ENCODE measurements around the gene ELOVL6.
"Not testable (repeated sequence)": the region's sequence is repeated elsewhere in the genome, so short reads cannot be mapped to it uniquely, and the experiment has no call there.

The ELOVL6 gene

DNA sequence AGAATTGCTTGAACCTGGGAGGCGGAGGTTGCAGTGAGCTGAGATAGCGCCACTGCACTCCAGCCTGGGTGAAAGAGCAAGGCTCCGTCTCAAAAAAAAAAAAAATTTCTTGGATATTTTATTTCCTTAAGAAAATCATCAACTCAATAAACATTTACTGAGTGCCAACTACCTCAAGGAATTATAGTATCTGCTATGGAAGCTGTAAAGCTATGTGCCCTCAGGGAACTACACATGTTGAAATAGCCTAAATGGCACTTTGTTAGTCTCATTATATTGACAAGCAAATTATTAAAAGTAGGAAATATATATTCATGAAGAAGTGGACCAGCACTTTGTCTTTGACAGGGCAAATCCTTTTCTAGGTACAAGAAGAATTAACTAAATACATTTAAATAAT is 40.8 kb downstream of the ELOVL6 start:
- no peak for DNase-seq

- DNase-seq, result not testable (repeated sequence)
Measured at GRCh38 chr4:110157166-110157565, 41.2 kb downstream of the ELOVL6 start.

GRCh38 chr4:110156442-110156841 is 42.0 kb downstream of the ELOVL6 start:
- no peak for DNase-seq

- no peak for DNase-seq
Measured at GRCh38 chr4:110155654-110156053, 42.8 kb downstream of the ELOVL6 start.

GRCh38 chr4:110154582-110154981 is 43.8 kb downstream of the ELOVL6 start:
- DNase-seq, result no peak

DNA sequence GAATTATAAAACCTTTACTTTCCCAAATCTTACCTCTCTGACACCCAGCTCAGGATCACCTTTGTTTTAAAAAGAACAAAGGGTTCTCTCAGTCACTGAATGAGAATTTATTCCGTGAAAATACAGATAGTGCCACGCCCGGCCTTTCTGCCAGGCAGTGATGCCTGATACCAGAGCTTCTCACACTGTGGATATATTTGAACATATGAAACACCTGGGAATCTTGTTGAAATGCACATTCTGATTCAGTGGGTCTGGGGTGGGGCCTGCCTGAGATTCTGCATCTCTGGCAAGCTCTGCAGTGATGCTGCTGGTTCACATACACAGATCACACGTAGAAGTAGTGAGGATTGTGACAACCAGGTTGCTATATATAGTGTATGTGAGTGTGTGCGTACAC is 46.0 kb downstream of the ELOVL6 start:
- DNase-seq, result no peak

- DNase-seq, result no peak
Measured at GRCh38 chr4:110149089-110149488, 49.3 kb downstream of the ELOVL6 start.

DNA sequence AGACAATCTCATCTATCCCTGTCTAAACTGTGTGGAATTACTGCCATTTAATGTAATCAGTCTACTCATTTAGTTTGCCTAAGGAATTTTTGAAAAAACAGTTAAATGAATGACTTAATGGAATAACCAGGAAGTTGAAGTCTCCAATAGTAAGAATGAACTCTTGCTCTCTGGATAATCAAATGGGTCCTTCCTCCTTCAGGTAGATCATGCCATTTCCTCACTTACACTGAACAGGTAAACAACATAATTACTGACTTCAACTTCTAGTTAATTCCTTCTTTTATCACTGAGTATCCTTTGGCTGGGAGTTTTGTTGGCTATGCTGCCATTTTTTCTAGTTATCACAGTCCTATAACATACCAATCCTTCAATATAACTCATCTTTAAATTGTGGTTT is 56.0 kb downstream of the ELOVL6 start:
- DNase-seq, result no peak

- DNase-seq, result no peak
Measured at GRCh38 chr4:110139815-110140214, 58.6 kb downstream of the ELOVL6 start.

GRCh38 chr4:110139111-110139510 is 59.3 kb downstream of the ELOVL6 start:
- DNase-seq, result no peak

DNA sequence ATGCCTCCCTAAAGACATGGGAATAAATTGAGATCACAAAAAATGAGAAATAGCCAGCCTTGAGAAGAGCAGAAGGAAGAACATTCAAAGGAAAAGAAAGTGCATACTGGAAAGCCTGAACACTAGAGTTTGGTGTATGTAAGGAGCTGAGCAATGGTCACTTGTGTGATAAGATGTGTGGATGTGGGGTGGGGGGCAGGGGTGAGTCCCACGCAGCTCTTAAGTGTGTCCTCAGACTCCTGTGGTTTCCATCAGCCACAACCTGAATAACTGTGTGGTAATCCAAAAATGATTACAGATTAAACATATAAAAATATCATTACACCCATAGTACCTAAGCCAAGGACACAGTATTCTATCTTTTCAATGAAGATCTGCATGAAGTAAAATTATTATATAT is 59.9 kb downstream of the ELOVL6 start:
- no peak for DNase-seq

GRCh38 chr4:110137829-110138228 is 60.6 kb downstream of the ELOVL6 start:
- no peak for DNase-seq

GRCh38 chr4:110135523-110135922 is 62.9 kb downstream of the ELOVL6 start:
- no peak for DNase-seq

DNA sequence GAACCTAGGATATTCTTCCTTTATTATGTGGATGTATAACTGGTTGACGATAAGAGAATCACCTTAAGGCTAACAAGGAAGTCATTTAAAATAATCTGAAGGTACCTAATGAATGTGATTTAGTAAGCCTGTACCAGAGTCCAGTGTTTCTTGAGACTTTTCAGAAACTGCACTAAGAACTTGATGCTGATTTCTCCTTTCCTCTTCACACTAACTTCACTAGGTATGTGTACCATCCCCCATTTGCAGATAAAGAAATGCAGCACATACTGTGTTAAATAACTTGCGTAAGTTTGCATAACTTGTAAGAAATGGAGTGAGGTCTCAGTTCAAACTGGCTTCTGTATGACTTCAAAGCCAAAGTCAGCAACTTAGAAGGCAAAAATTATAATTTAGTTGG is 63.3 kb downstream of the ELOVL6 start:
- DNase-seq, result no peak

DNA sequence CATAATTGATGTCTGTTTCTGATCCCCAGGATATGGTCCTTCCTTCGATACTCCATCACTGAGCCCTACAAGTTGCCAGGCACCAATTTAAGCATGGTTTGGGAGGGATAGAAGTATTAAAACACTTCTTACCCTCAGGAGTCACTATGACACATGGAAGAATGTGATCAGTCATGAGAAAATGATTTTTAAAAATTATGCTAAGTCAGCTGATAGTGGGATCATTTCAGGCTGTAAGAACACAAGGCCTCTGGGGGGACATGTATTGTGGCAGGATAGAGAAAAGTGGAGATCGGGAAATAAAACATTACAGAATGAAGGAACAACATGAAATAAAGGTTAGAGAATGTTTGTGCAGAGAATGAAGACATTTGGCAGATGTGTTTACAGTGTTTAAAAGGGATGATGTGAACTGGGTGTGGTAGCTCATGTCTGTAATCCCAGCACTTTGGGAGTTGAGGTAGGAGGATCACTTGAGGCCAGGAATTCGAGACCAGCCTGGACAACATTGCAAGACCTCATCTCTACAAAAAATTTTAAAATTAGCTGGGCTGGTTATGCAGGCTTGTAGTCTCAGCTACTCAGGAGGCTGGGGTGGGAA is 64.0 kb downstream of the ELOVL6 start:
- no peak for DNase-seq

- no peak for DNase-seq
Measured at GRCh38 chr4:110132816-110133719, 65.3 kb downstream of the ELOVL6 start.

DNA sequence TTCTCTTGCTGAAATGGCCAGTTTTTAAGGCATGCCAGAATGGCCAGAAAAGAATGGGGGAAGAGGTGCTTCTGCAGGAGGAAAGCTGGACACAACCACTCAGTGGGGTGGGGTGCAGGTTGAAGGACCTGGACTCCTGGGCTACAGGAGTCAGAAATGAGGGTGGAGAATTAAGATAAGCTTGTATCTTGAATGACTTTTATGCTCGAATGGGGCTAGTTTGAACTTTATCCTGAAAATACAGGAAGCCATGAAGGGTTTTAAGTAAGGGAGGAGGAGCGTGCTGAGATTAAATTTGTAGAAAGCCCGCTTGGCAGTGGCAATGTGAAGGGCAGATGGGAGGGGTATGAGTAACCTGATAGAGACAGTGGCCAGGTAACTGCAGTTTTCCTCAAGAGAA is 66.5 kb downstream of the ELOVL6 start:
- DNase-seq, result no peak

- DNase-seq, result no peak
Measured at GRCh38 chr4:110130576-110131358, 67.6 kb downstream of the ELOVL6 start.

- no peak for DNase-seq
Measured at GRCh38 chr4:110129544-110129943, 68.9 kb downstream of the ELOVL6 start.

DNA sequence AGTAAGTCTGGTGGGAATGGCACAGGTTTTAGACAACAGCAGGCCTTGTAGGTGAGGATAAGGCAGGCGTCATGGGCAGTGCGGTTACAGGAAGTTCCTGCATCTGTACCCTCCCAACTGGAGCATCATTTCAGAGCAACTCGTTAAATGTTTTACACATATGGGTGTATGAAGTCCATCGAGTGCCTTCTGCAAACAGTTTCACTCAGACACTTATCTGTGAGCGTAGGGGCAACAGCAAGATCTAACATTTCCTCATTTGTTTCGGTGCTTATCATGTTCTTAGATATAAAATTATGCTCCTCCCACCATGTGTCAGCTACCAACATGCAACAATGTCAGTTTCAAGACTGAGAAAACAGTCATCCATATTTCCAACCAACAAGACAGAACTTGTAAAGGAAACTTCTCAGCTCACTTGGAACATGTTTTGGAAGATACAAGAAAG is 69.9 kb downstream of the ELOVL6 start:
- no peak for DNase-seq

GRCh38 chr4:110128029-110128428 is 70.4 kb downstream of the ELOVL6 start:
- DNase-seq, result no peak

GRCh38 chr4:110124711-110125110 is 73.7 kb downstream of the ELOVL6 start:
- no peak for DNase-seq

DNA sequence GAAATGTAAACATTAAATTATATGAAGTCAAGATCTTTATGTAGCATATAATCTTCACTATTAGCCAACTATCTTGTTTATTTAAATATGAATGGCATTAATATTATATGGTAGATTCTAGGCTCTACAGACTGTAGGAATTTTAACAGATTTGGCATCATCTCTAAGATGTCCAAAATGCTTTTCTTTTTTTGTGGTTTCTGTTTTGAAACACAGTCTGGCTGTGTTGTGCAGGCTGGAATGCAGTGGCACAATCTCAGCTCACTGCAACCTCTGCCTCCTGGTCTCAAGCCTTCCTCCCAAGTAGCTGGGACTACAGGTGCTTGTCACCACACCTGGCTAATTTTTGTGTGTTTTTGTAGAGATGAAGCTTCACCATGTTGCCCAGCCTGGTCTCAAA is 76.2 kb downstream of the ELOVL6 start:
- no peak for DNase-seq

DNA sequence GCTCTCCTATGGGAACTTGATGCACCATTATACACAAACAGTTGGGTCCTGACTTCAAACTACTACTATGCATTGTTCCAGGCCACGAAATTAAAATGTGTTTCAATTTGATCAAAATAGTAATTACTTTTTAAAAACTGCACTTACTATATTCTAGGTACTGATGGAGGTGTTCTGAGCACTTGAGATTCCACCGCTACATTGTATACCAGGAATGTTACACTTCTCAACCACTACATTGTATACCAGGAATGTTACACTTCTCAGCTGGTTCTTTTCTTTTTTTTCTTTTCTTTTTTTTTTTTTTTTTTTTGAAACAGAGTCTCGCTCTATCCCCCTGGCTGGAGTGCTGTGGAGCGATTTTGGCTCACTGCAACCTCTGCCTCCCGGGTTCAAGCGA is 77.9 kb downstream of the ELOVL6 start:
- DNase-seq, result no peak

All from NCI-H187 (cell line).